K562 (cell line): ENCODE results near the gene COL4A6. TPM values are rescaled to one million over a fixed set of nuclear protein-coding genes. Genes with fewer than 3 reads are reported as not detected.

ENCODE experiments used
- CBX3 ChIP-seq, 2 experiments: IDR thresholded peaks; 1 replicate in 1 of 2; 2 replicates in 1 of 2; pipeline ENCODE4 v1.6.1; 2012; ENCODE audit warnings: inconsistent platforms in 2 of 2, low read length in 2 of 2, borderline replicate concordance in 1 of 2, control low read depth in 1 of 2
- EGR1 ChIP-seq: fragments of 450-650 bp; conservative IDR thresholded peaks from 2 replicates; pipeline ENCODE4 v1.6.1; 2017; ENCODE audit warnings: mild to moderate bottlenecking
- KLF13 ChIP-seq: fragments of 450-650 bp; IDR thresholded peaks from 2 replicates; pipeline ENCODE4 v1.6.1; 2016; ENCODE audit warnings: missing genetic modification characterization, low read depth, mild to moderate bottlenecking, missing compliant biosample characterization, moderate library complexity, borderline replicate concordance
- RAD21 ChIP-seq, 2 experiments: fragments of 250-450 bp in 1 of 2; fragments of 450-650 bp in 1 of 2; sonication (Bioruptor Pico) in 1 of 2; formaldehyde crosslinking in 1 of 2; IDR thresholded peaks in 1 of 2; conservative IDR thresholded peaks in 1 of 2; 2 replicates each; pipeline versions ENCODE4 v1.4.0 to v1.8.0; 2020 to 2022; ENCODE audit warnings: mild to moderate bottlenecking in 2 of 2, moderate library complexity in 1 of 2
- RBM34 ChIP-seq: fragments of 200-400 bp; formaldehyde crosslinking; IDR thresholded peaks from 2 replicates; pipeline ENCODE4 v1.6.1; 2018; ENCODE audit warnings: low read length, borderline replicate concordance; ENCODE audit not compliant: insufficient read depth
- SMC3 ChIP-seq: conservative IDR thresholded peaks from 2 replicates; pipeline ENCODE4 v1.6.1; 2011; ENCODE audit warnings: low read depth, low read length, improper control_type of control experiment; ENCODE audit not compliant: insufficient read depth
- TEAD4 ChIP-seq, 2 experiments: sonication (generic) in 1 of 2; formaldehyde crosslinking in 1 of 2; IDR thresholded peaks; 2 replicates each; pipeline versions ENCODE4 v1.6.1 to v1.8.0; 2012 to 2022; ENCODE audit warnings: borderline replicate concordance in 1 of 2, inconsistent platforms in 1 of 2, low read length in 1 of 2, mild to moderate bottlenecking in 1 of 2, missing genetic modification reagents in 1 of 2
- TFAP4 ChIP-seq: sonication (generic); formaldehyde crosslinking; IDR thresholded peaks from 2 replicates; pipeline ENCODE4 v1.8.0; 2022; ENCODE audit warnings: missing genetic modification reagents, mild to moderate bottlenecking, moderate library complexity, borderline replicate concordance
- YY1 ChIP-seq, 3 experiments: IDR thresholded peaks; 2 replicates each; pipeline ENCODE4 v1.6.1; 2011; ENCODE audit warnings: low read length in 2 of 3, mild to moderate bottlenecking in 2 of 3, moderate library complexity in 2 of 3, borderline replicate concordance in 1 of 3, control low read depth in 1 of 3, low read depth in 1 of 3; ENCODE audit not compliant: insufficient read depth in 3 of 3, insufficient replicate concordance in 2 of 3, control insufficient read depth in 1 of 3, insufficient read length in 1 of 3; ENCODE audit errors: extremely low read depth in 1 of 3
- ZBTB49 ChIP-seq: sonication (generic); formaldehyde crosslinking; IDR thresholded peaks from 2 replicates; pipeline ENCODE4 v1.8.0; 2022; ENCODE audit warnings: missing genetic modification reagents, mild to moderate bottlenecking, borderline replicate concordance
- polyA plus RNA-seq, 8 experiments: library from polyadenylated mRNA; depleted of rRNA in 4 of 8; stranded (reverse) in 5 of 8; unstranded in 3 of 8; fragments of >200 nt; fragmentation: Nextera tagmentation in 2 of 8; fragmentation: Illumina TruSeq in 1 of 8; extraction: Ambion mirVana in 2 of 8; extraction: Trizol in 1 of 8; gene quantifications; 2 replicates each; pipeline versions ENCODE4 v1.2.1 to v1.2.3, GENCODE V29; 2011 to 2014; ENCODE audit warnings: inconsistent platforms in 1 of 8, missing spikeins in 1 of 8
- total RNA-seq, 7 experiments: library from RNA; depleted of rRNA in 6 of 7; stranded (reverse); fragments of >200 nt in 6 of 7; fragmentation: Illumina TruSeq in 2 of 7; extraction: Trizol in 2 of 7; gene quantifications; 2 replicates each; pipeline versions ENCODE4 v1.2.1 to v1.2.3, GENCODE V29; 2011 to 2021; ENCODE audit warnings: low replicate concordance in 1 of 7

Gene COL4A6
- total and polyA plus RNA-seq, 9 of the 15 experiments (the other 6 are each of a cell fraction or from before 2014, with no cell fraction given): 0.02 to 0.05 TPM; not detected in 7

- TF ChIP-seq ZBTB49 (CRISPR knock-in tag) (no peak), RAD21 (CRISPR knock-in tag; conservative IDR thresholded peaks at IDR 0.05 in 1 of 2, IDR thresholded peaks at IDR 0.05 in 1 of 2) (peak in 1 of 2 experiments; percentile 47; a peak in 3 of 4 replicates), CBX3 (IDR thresholded peaks at IDR 0.05; ENCODE audit: borderline replicate concordance in 1 of 2, low read length in 2 of 2) (no peak), KLF13 (no peak), YY1 (IDR thresholded peaks at IDR 0.05; ENCODE audit: borderline replicate concordance in 1 of 3, control insufficient read depth in 1 of 3, extremely low read depth in 1 of 3, insufficient read depth in 3 of 3, insufficient read length in 1 of 3, insufficient replicate concordance in 2 of 3, low read depth in 1 of 3, low read length in 2 of 3) (peak in 2 of 3 experiments; percentile 73 to 92), RBM34 (no peak), TFAP4 (CRISPR knock-in tag) (no peak), EGR1 (no peak), SMC3 (no peak), TEAD4 (IDR thresholded peaks at IDR 0.05; ENCODE audit: low read length) (peak; percentile 56; the same call in 1 of the 2 replicates), TEAD4 (CRISPR knock-in tag; IDR thresholded peaks at IDR 0.05; ENCODE audit: borderline replicate concordance) (no peak)
Measured at GRCh38 chrX:108165383-108166111, 272.7 kb downstream of the COL4A6 start (continued).
